HG03060 (cell line): ENCODE results near the gene POLD1.
"Not testable (repeated sequence)": the region's sequence is repeated elsewhere in the genome, so short reads cannot be mapped to it uniquely, and the experiment has no call there.

Experiments used
- ATAC-seq: cut with Tn5 transposase; IDR thresholded peaks from one replicate; pipeline ENCODE4 v1.9.1; 2021; ENCODE audit warnings: low read depth, moderate number of reproducible peaks; ENCODE audit not compliant: unreplicated experiment

POLD1 gene

GRCh38 chr19:50390295-50390694 is 6.1 kb downstream of the POLD1 start:
- ATAC-seq: not testable (repeated sequence)

- not testable (repeated sequence) for ATAC-seq
Observed at GRCh38 chr19:50390952-50391351, 6.8 kb downstream of the POLD1 start.

GRCh38 chr19:50392759-50393158 is 8.6 kb downstream of the POLD1 start:
- ATAC-seq: no peak

- ATAC-seq: no peak
Observed at GRCh38 chr19:50393589-50393988, 9.4 kb downstream of the POLD1 start.

- no peak for ATAC-seq
Observed at GRCh38 chr19:50394017-50394416, 9.9 kb downstream of the POLD1 start.

GRCh38 chr19:50398675-50399367 is 14.7 kb downstream of the POLD1 start:
- no peak for ATAC-seq

GRCh38 chr19:50399368-50399745 is 15.2 kb downstream of the POLD1 start:
- ATAC-seq: no peak

GRCh38 chr19:50401605-50402450 is 17.7 kb downstream of the POLD1 start:
- no peak for ATAC-seq

GRCh38 chr19:50402544-50403301 is 18.6 kb downstream of the POLD1 start:
- no peak for ATAC-seq

GRCh38 chr19:50406156-50406820 is 22.1 kb downstream of the POLD1 start:
- no peak for ATAC-seq

- ATAC-seq: no peak
Observed at GRCh38 chr19:50406829-50407228, 22.7 kb downstream of the POLD1 start.

- ATAC-seq: no peak
Observed at GRCh38 chr19:50409347-50409746, 25.2 kb downstream of the POLD1 start.

- no peak for ATAC-seq
Observed at GRCh38 chr19:50410109-50410508, 26.0 kb downstream of the POLD1 start.

GRCh38 chr19:50412419-50412818 is 28.3 kb downstream of the POLD1 start:
- ATAC-seq: no peak

GRCh38 chr19:50413096-50413495 is 28.9 kb downstream of the POLD1 start:
- ATAC-seq: no peak

GRCh38 chr19:50413531-50413930 is 29.4 kb downstream of the POLD1 start:
- no peak for ATAC-seq

GRCh38 chr19:50414864-50415660 is 30.9 kb downstream of the POLD1 start:
- ATAC-seq: no peak

GRCh38 chr19:50415661-50416033 is 31.5 kb downstream of the POLD1 start:
- ATAC-seq: no peak

GRCh38 chr19:50416034-50416977 is 32.2 kb downstream of the POLD1 start:
- no peak for ATAC-seq
